HepG2 (cell line): ENCODE results near the gene DLAT. TPM values are rescaled to one million over a fixed set of nuclear protein-coding genes. Genes with fewer than 3 reads are reported as not detected.

Experiments used
- ARNT2 ChIP-seq: sonication (generic); formaldehyde crosslinking; IDR thresholded peaks from 2 replicates; pipeline ENCODE4 v1.8.0; 2022; ENCODE audit warnings: mild to moderate bottlenecking, low read depth, missing genetic modification reagents, moderate library complexity
- ATF1 ChIP-seq: IDR thresholded peaks from 2 replicates; pipeline ENCODE4 v1.6.1; 2016; ENCODE audit warnings: mild to moderate bottlenecking, control low read depth
- CERS6 ChIP-seq: sonication (generic); formaldehyde crosslinking; IDR thresholded peaks from 2 replicates; pipeline ENCODE4 v1.5.0; 2020; ENCODE audit warnings: missing genetic modification reagents
- DMAP1 ChIP-seq: IDR thresholded peaks from 2 replicates; pipeline ENCODE4 v1.6.1; 2016
- FOXJ3 ChIP-seq: sonication (generic); formaldehyde crosslinking; IDR thresholded peaks from 2 replicates; pipeline ENCODE4 v1.4.0; 2020; ENCODE audit warnings: missing genetic modification reagents, mild to moderate bottlenecking, borderline replicate concordance
- GTF3A ChIP-seq: sonication (generic); formaldehyde crosslinking; conservative IDR thresholded peaks from 2 replicates; pipeline ENCODE4 v1.4.0; 2020; ENCODE audit warnings: mild to moderate bottlenecking, missing genetic modification reagents
- HDAC2 ChIP-seq: sonication (generic); formaldehyde crosslinking; IDR thresholded peaks from 2 replicates; pipeline ENCODE4 v1.4.0; 2020; ENCODE audit warnings: missing genetic modification reagents
- IRF2 ChIP-seq: IDR thresholded peaks from 2 replicates; pipeline ENCODE4 v1.6.1; 2018; ENCODE audit warnings: missing genetic modification reagents, missing compliant biosample characterization
- PAWR ChIP-seq: sonication (generic); formaldehyde crosslinking; IDR thresholded peaks from 2 replicates; pipeline ENCODE4 v1.4.0; 2020; ENCODE audit warnings: missing genetic modification reagents, mild to moderate bottlenecking, borderline replicate concordance
- SMAD3 ChIP-seq: sonication (generic); formaldehyde crosslinking; IDR thresholded peaks from 2 replicates; pipeline ENCODE4 v1.4.0; 2020; ENCODE audit warnings: missing genetic modification reagents
- TBX2 ChIP-seq: sonication (generic); formaldehyde crosslinking; IDR thresholded peaks from 2 replicates; pipeline ENCODE4 v1.5.0; 2020; ENCODE audit warnings: missing genetic modification reagents, mild to moderate bottlenecking, borderline replicate concordance
- TMF1 ChIP-seq: sonication (generic); formaldehyde crosslinking; IDR thresholded peaks from 2 replicates; pipeline ENCODE4 v1.8.1; 2022; ENCODE audit warnings: low read depth, missing genetic modification reagents
- ZFP36L1 ChIP-seq: sonication (generic); formaldehyde crosslinking; IDR thresholded peaks from 2 replicates; pipeline ENCODE4 v1.8.0; 2022; ENCODE audit warnings: mild to moderate bottlenecking, missing genetic modification reagents, moderate library complexity
- ZNF207 ChIP-seq: fragments of 450-650 bp; IDR thresholded peaks from 2 replicates; pipeline ENCODE4 v1.6.1; 2016; ENCODE audit warnings: antibody characterized with exemption, borderline replicate concordance
- ZNF337 ChIP-seq: sonication (generic); formaldehyde crosslinking; IDR thresholded peaks from 2 replicates; pipeline ENCODE4 v1.5.1; 2020; ENCODE audit warnings: missing genetic modification reagents, low read depth, mild to moderate bottlenecking, borderline replicate concordance
- ZNF557 ChIP-seq: sonication (generic); formaldehyde crosslinking; IDR thresholded peaks from 2 replicates; pipeline ENCODE4 v1.4.0; 2020; ENCODE audit warnings: missing genetic modification reagents
- ZNF572 ChIP-seq: sonication (generic); formaldehyde crosslinking; IDR thresholded peaks from 2 replicates; pipeline ENCODE4 v1.5.1; 2020; ENCODE audit warnings: mild to moderate bottlenecking, missing genetic modification reagents
- ZNF768 ChIP-seq: sonication (generic); formaldehyde crosslinking; IDR thresholded peaks from 2 replicates; pipeline ENCODE4 v1.4.0; 2020; ENCODE audit warnings: missing genetic modification reagents
- ZNF782 ChIP-seq: sonication (generic); formaldehyde crosslinking; IDR thresholded peaks from 2 replicates; pipeline ENCODE4 v1.4.0; 2020; ENCODE audit warnings: missing genetic modification reagents, mild to moderate bottlenecking, borderline replicate concordance
- ZSCAN5A ChIP-seq: sonication (generic); formaldehyde crosslinking; IDR thresholded peaks from 2 replicates; pipeline ENCODE4 v1.8.0; 2022; ENCODE audit warnings: mild to moderate bottlenecking, missing genetic modification reagents, borderline replicate concordance
- polyA plus RNA-seq, 8 experiments: library from polyadenylated mRNA; depleted of rRNA in 3 of 8; stranded (reverse) in 7 of 8; unstranded in 1 of 8; fragments of >200 nt; fragmentation: Illumina TruSeq in 4 of 8; extraction: Trizol in 4 of 8; gene quantifications; 2 replicates each; pipeline versions ENCODE4 v1.2.1 to v1.2.3, GENCODE V29; 2011 to 2016; ENCODE audit warnings: low read depth in 4 of 8, missing spikeins in 1 of 8, mixed read lengths in 1 of 8; ENCODE audit not compliant: insufficient read depth in 1 of 8
- total RNA-seq, 5 experiments: library from RNA; depleted of rRNA; stranded (reverse); fragments of >200 nt; fragmentation: Illumina TruSeq; extraction: Trizol; gene quantifications; 2 replicates each; pipeline ENCODE4 v1.2.3, GENCODE V29; 2016; ENCODE audit warnings: low read depth in 1 of 5
- TF ChIP-seq, protein P1 (sequence below): sonication (generic); formaldehyde crosslinking; IDR thresholded peaks from 2 replicates; pipeline ENCODE4 v1.4.0; 2020; ENCODE audit warnings: mild to moderate bottlenecking, missing genetic modification reagents
- TF ChIP-seq, protein P2 (sequence below): sonication (generic); formaldehyde crosslinking; IDR thresholded peaks from 2 replicates; pipeline ENCODE4 v1.4.0; 2020; ENCODE audit warnings: mild to moderate bottlenecking, missing genetic modification reagents

The DLAT gene
- total and polyA plus RNA-seq, 2 of the 13 experiments (the other 11 are each of a cell fraction or from before 2014, with no cell fraction given) = 26.4 to 62.2 TPM

DNA sequence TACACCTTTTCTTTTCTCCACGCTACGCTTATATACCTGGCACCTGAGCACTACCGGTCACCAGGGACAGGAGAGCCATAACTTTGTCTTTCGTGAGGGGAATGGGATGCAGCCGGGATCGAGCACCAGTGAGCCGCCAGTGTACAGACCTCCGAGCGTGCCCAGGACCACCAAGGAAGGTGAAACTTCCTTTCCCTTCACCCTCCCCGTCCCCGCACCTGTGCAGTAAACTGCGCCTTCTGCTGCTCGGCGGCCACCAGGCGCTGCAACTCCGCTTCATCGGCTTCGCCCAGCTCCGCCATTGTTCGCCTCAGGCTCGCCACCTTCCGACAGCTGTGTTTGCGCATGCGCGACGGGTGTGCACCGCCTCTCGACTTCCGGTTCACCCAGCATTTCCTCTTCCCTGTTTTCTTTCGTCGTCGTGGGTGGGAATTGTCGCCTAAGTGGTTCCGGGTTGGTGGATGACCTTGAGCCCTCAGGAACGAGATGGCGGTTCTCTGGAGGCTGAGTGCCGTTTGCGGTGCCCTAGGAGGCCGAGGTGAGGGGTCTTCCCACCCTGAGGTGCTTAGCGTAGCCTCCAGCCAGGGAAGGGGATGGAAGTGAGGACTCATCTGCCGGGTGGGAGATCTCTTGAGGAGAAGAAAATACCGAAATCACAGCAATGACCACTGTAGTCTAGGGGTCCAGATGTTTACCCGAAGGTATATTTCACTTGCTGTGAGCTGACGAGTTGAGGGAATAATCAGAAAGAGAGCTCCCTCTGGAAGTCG lies 61.4 kb downstream of the DLAT start, which contains the start of the genes SDHD and TIMM8B (continued):
- peak; percentile 76; the same call in 1 of the 2 replicates for TF ChIP-seq HDAC2 (CRISPR knock-in tag)
- peak; percentile 95 for TF ChIP-seq IRF2
- TF ChIP-seq ZNF782 (CRISPR knock-in tag) = no peak
- no peak for TF ChIP-seq ZNF337 (CRISPR knock-in tag)
- TF ChIP-seq ZNF572 = no peak
- TF ChIP-seq ZNF557 (CRISPR knock-in tag) = 0 out of 2 replicates have a peak, but pooled peaks have one; percentile 31
- TF ChIP-seq ZNF207 = no peak
- TF ChIP-seq, protein P1, sequence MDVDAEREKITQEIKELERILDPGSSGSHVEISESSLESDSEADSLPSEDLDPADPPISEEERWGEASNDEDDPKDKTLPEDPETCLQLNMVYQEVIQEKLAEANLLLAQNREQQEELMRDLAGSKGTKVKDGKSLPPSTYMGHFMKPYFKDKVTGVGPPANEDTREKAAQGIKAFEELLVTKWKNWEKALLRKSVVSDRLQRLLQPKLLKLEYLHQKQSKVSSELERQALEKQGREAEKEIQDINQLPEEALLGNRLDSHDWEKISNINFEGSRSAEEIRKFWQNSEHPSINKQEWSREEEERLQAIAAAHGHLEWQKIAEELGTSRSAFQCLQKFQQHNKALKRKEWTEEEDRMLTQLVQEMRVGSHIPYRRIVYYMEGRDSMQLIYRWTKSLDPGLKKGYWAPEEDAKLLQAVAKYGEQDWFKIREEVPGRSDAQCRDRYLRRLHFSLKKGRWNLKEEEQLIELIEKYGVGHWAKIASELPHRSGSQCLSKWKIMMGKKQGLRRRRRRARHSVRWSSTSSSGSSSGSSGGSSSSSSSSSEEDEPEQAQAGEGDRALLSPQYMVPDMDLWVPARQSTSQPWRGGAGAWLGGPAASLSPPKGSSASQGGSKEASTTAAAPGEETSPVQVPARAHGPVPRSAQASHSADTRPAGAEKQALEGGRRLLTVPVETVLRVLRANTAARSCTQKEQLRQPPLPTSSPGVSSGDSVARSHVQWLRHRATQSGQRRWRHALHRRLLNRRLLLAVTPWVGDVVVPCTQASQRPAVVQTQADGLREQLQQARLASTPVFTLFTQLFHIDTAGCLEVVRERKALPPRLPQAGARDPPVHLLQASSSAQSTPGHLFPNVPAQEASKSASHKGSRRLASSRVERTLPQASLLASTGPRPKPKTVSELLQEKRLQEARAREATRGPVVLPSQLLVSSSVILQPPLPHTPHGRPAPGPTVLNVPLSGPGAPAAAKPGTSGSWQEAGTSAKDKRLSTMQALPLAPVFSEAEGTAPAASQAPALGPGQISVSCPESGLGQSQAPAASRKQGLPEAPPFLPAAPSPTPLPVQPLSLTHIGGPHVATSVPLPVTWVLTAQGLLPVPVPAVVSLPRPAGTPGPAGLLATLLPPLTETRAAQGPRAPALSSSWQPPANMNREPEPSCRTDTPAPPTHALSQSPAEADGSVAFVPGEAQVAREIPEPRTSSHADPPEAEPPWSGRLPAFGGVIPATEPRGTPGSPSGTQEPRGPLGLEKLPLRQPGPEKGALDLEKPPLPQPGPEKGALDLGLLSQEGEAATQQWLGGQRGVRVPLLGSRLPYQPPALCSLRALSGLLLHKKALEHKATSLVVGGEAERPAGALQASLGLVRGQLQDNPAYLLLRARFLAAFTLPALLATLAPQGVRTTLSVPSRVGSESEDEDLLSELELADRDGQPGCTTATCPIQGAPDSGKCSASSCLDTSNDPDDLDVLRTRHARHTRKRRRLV (CRISPR knock-in tag) = no peak
- TF ChIP-seq ARNT2 (CRISPR knock-in tag) = peak; percentile 52; the same call in 1 of the 2 replicates
- no peak for TF ChIP-seq ZSCAN5A (CRISPR knock-in tag)
- TF ChIP-seq TMF1 = 0 out of 2 replicates have a peak, but pooled peaks have one; percentile 73
- no peak for TF ChIP-seq CERS6 (CRISPR knock-in tag)
- peak; percentile 35; the same call in 1 of the 2 replicates for TF ChIP-seq ATF1 (CRISPR knock-in tag)
- TF ChIP-seq ZNF768 = peak; percentile 58; the same call in 1 of the 2 replicates
- no peak for TF ChIP-seq PAWR (CRISPR knock-in tag)
- TF ChIP-seq FOXJ3 (CRISPR knock-in tag) = no peak
- TF ChIP-seq GTF3A (CRISPR knock-in tag) = 0 out of 2 replicates have a peak, but pooled peaks have one; percentile 70
- TF ChIP-seq DMAP1 = peak; percentile 85; the same call in 1 of the 2 replicates
- peak; percentile 73; the same call in 1 of the 2 replicates for TF ChIP-seq TBX2 (CRISPR knock-in tag)
- TF ChIP-seq, protein P2, sequence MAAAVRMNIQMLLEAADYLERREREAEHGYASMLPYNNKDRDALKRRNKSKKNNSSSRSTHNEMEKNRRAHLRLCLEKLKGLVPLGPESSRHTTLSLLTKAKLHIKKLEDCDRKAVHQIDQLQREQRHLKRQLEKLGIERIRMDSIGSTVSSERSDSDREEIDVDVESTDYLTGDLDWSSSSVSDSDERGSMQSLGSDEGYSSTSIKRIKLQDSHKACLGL (CRISPR knock-in tag) = peak; percentile 51; the same call in 1 of the 2 replicates
- TF ChIP-seq ZFP36L1 (CRISPR knock-in tag) = peak; percentile 57
- peak; percentile 73; the same call in 1 of the 2 replicates for TF ChIP-seq SMAD3 (CRISPR knock-in tag)
